ENCODE results near the gene TNFSF8.

GRCh38 chr9:114914139-114914538 is 16.3 kb downstream of the TNFSF8 start:
- TF ChIP-seq CTCF (conservative IDR thresholded peaks at IDR 0.05; ENCODE audit: low read depth, low read length), result peak; percentile 28; the same call in 1 of the 2 replicates
- no peak for TF ChIP-seq POLR2A (IDR thresholded peaks at IDR 0.05; ENCODE audit: low read depth, low read length)
- TF ChIP-seq ELK1 (IDR thresholded peaks at IDR 0.05; ENCODE audit: borderline replicate concordance, low read depth, low read length), result no peak
- no peak for TF ChIP-seq MAZ (IDR thresholded peaks at IDR 0.05; ENCODE audit: borderline replicate concordance, low read depth, low read length)
- no peak for TF ChIP-seq USF2 (IDR thresholded peaks at IDR 0.05; ENCODE audit: low read depth, low read length)
- TF ChIP-seq CEBPB (IDR thresholded peaks at IDR 0.05; ENCODE audit: low read depth, low read length), result no peak
- no peak for TF ChIP-seq RFX5 (IDR thresholded peaks at IDR 0.05; ENCODE audit: low read depth, low read length)

Measured in IMR-90 (cell line).